SU-DHL-6 (cell line): ENCODE results near the gene LILRA5.

Experiments used
- CTCF ChIP-seq: fragments of 200-600 bp; sonication (generic); IDR thresholded peaks from one replicate; pipeline ENCODE4 v1.5.1; 2017; ENCODE audit warnings: antibody characterized with exemption, mild to moderate bottlenecking, low read length, moderate library complexity; ENCODE audit not compliant: insufficient read depth, poor library complexity, severe bottlenecking
- EZH2phosphoT487 ChIP-seq: fragments of 200-600 bp; sonication (generic), shearing (Covaris generic); conservative IDR thresholded peaks from 2 replicates; pipeline ENCODE4 v1.6.1; 2018; ENCODE audit warnings: mild to moderate bottlenecking, antibody characterized with exemption, low read length, moderate library complexity, mixed read lengths

GRCh38 chr19:54311486-54311885 lies 1.5 kb downstream of the LILRA5 start:
- no peak for TF ChIP-seq CTCF
- no peak for TF ChIP-seq EZH2phosphoT487
